HG03196 (cell line): ENCODE data around the gene ANKS6.

Source experiments
- ATAC-seq: cut with Tn5 transposase; IDR thresholded peaks from one replicate; pipeline ENCODE4 v1.9.1; 2021; ENCODE audit not compliant: unreplicated experiment

The ANKS6 gene

DNA sequence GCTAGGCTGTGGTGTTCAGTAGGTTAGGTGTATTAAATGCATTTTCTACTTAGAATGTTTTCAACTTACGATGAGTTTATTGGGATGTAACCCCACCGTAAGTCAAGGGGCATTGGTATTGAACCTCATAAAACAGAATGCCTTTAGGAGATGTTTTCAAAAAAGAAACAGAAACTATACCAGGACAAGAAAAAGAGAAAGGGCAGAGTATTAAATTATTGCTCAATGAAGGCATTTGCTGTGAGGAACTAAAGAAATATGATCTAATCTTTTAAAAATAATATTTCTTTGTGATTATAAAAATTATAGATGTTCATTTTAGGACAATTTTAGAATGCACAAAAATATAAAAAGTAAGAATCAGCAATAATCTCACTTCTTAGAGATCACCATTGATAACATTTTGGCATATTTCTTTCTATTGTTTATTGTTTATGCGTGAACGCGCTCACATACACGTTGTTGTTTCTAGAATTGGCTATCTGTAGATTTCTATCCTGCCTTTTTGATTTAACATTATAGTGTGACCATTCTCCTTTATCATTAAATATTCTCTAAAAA, 19.1 kb upstream of the ANKS6 start:
- ATAC-seq = no peak

- no peak for ATAC-seq
These were observed 14.8 kb upstream of the ANKS6 start for GRCh38 chr9:98811051-98811650.

DNA sequence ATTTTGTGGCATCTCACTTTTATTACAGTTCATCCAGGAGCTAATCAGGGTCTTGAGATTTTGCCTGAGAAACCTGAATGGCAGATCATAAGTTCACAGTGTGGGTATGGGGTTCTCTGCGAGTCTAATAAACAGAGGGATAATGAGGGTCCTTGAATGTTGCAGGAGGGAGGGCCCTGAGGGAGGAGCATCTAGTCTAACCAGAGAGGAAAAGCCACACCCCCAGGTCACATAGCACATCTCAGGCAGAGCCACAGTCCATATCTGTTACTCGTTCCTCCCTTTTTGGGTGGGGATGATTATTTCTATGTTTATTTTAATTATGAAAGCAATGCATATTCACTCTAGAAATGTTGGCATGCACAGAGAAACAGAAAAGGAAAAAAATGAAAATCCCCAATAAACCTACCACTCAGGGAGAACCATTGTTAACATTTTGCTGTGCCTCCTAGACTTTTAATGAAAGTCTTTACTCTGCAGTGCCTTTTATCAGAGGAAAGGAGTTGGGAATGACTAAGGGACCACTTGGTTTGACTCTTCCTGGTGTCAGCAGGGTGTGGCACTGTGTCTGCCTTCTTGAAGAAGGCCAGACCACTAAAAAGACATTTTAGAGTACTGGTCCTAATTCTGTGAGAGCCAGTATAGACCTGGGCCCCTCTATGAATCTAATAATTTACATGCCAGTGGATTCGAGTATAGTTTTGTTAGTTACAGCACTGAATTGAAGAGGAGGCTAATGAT, 13.9 kb upstream of the ANKS6 start:
- ATAC-seq = no peak

DNA sequence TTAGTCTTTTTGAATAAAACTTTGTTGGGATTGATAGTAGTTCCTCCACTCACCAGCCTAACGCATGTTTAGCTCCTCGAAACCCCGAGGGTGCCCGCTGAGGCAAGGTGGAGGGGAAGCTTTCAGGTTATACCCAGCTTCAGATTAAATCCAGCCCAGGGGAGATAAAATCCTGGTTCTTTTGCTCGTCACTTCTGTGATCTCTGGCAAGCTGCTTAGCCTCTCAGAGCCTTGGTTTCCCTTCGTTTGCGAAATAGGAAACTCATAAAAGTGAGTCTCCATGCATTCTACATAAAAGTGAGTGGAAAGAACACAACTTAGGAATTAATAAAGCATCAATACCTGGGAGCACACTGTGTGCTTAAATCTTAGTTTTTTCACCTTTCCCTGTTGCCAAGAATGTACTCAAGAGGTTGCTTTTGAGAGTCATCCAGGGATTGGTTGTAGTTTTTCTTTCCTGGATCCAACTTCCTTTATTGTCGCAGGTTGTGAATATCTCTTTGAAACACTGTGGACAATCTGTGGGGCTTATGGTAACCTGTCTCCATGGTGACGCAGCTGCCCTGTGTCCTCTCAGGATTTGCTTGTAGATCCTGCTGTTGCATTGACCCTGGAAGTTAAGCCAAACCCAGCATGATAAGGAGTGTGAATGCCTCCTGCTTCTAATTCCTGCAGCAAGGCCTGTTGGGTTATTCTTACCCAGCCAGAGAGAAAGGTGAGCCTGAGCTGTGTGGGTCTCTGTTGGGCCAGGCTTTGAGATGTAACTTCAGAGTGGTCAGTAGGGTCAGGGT, 13.2 kb upstream of the ANKS6 start:
- no peak for ATAC-seq

DNA sequence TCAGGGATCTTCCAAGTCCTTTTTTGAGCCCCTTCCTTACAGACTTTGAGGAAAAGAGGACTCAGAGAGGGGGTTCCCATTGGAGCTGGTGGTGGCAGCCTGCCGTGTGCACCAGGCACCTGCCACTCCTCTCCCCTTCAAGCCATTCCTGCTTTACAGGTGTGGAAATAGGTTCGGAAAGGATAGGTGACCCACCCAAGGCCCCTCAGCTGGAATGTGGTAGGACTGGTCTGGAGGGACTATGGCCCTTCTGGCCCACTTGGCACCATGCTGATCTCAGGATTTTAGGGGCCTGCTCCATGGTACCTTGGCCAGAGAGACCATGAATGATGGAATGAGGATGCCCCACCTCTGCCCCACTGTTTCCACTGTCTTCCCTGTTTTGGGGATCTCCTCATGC, 12.5 kb upstream of the ANKS6 start:
- no peak for ATAC-seq

DNA sequence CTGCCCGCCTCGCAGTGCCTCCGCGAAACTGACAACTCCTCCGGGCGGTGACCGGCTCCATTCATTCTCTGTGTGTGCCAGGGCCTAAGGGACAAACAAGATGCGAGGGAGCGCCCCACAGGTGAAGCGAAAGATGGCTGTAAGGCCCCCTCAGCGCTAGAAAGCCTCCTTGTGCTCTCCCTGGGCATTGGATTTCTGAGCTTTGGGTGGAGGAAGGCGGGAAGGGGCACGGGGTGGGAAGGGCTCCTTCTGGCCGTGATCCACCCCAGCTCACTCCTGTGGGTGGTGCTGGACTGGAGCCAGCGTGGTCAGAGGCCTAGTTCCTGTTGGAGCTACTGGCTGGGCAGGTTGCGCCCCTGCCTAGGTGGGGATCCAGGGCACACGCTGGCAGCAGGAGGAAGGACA, 12.1 kb upstream of the ANKS6 start:
- ATAC-seq = no peak

GRCh38 chr9:98807814-98808195, 11.4 kb upstream of the ANKS6 start:
- ATAC-seq = no peak

- ATAC-seq = no peak
These were observed 10.9 kb upstream of the ANKS6 start, which contains the start of gene GALNT12 for GRCh38 chr9:98807070-98807813. Gene GALNT12, plus strand, starts transcription at chr9:98807670. Its CDS starts 29 bp downstream, at chr9:98807699.

GRCh38 chr9:98806394-98807035, 10.2 kb upstream of the ANKS6 start:
- no peak for ATAC-seq

DNA sequence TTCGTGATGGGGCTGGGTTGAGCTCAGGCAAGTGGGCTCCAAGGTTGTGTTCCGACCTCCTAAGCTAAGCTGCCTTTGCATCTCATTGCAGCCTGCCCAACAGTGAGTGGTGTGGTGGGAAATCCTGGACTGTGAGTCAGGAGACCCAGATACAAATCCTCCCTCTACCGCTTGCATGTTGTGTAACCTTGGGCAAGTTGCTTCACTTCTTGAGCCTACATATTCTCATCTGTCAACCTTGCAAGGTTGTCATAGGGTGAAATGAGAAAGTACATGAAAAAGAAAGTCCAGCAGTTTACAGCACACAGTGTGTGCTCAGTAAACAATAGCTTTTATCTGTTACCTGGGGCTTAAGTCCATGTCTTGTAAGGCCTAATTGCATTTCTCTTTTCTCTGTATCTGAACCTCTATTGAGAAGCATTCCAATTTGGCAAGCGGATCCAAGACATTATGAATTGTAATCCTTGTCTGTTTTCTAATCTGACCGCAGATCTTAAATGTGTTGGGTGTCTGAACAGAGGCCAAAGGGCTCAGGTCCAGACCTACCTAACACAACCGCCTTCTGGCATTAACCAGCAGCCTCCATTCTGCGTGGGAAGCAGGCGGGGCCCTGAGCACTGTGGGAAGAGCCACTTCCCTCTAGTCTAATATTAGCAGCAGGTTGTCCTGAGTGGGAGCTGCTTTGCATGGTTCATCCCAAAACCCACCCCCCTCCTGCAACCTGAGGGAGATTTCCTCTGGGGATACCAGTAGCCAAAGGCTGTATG, 9.3 kb upstream of the ANKS6 start:
- no peak for ATAC-seq

DNA sequence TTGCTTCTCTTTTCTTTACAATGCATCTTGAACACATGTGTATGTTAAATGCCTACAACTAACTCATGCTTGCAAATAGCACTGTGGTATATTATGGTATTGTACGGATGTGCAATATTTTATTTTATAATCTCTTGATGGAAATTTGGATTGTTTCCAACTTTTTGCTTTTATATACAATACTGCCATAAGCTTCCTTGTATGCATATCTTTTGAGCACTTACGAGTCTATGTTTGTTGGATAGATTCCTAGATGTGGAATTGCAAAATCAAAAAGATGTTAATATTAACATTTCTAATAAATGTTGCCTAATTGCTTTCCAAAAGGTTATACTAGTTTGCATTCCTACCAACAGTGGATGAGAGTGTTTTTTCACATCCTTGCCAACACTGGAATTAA, 7.7 kb upstream of the ANKS6 start:
- no peak for ATAC-seq

GRCh38 chr9:98801969-98802371, 5.6 kb upstream of the ANKS6 start:
- ATAC-seq = no peak

GRCh38 chr9:98801561-98801960, 5.2 kb upstream of the ANKS6 start:
- ATAC-seq = no peak

DNA sequence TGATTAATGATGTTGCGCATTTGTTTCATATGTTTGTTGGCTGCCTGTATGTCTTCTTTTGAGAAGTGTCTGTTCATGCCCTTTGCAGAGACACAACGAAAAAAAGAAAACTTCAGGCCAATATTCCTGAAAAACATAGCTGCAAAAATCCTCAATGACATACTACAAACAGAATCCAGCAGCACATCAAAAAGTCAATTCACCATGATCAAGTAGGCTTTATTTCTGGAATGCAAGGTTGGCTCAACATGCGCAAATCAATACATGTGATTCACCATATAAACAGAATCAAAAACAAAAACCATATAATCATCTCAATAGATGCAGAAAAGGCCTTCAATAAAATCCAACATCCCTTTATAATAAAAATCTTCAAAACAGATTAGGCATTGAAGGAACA, 1.9 kb upstream of the ANKS6 start:
- no peak for ATAC-seq

GRCh38 chr9:98797491-98797890, 1.1 kb upstream of the ANKS6 start:
- ATAC-seq = no peak

DNA sequence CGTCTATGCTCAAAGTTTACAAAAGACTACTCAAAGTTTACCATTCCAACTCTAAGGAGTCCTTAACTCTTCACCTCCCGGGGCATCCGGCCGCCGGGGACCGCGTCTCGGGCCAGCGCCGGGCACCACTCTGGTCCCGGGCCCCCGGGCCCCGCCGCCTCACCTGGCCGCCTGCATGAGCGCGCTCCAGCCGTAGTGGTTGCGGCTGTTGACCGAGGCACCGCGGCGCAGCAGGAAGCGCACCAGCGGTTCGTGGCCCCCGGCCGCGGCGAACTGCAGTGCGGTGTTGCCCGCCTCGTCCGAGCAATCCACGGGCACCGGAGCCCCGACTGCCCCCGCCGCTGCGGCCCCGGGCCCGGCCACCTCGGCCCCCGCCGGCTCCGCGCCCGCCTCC, 388 bp downstream of the ANKS6 start:
- peak; percentile 36 for ATAC-seq

- ATAC-seq = no peak
These were observed 930 bp downstream of the ANKS6 start for GRCh38 chr9:98795295-98795955.

DNA sequence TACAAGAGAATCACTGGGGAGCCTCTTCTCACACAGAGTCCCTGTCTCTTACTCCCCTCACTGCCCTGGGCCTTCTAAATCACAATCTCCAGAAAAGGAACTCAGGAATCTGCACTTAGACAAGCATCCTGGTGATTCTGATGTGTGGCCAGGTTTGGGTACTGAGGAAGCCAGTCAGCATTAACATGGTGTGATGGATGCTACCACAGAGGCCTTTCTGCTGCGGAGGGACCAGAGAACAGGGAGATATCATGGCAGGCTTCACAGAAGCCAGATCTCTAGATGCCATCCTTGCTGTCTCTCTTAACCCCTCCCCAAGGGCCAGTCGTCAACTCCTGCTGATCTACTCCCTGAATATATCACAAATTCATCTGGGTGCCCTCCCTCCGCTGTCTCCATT, 1.6 kb downstream of the ANKS6 start:
- no peak for ATAC-seq

DNA sequence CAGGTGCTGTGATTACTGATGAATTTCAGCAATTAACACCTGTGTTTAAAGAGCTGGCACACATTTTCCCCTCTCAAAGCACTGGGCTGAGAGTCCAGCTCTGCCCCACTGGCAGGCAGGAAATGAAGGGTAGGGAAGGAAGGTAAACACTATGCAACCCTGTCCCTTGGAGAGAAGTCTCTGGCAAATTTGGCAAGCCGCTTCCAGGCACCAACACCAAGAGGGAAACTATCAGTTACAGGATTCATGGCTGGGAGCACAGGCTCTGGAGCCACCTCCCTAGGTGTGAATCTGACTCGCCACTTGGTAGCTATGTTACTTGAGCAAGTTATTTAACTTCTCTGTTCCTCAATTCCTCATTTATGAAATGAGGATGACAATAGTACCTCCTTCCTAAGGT, 3.3 kb downstream of the ANKS6 start:
- ATAC-seq = no peak
